ENCODE data around the gene FAM120AOS.

DNA sequence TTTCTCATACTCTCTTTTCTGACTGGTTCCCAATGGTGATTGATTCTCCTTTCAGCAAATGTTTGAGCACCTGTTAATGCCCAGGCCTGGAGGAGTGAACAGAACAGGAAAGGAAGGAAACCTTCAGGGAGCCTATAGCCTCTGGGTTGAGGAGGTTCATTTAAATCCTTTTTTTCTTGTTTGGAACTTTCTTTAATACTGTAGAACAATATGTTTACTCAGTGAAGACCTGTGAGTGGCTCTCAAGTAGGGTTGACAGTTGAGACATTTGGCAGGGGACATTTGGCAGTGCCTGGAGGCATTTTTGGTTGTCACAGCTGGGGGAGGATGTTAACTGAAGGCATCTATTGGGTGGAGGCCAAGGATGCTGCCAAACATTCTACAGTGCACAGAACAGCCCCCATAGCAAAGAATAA is 6.1 kb upstream of the FAM120AOS start:
- TF ChIP-seq CTCF (IDR thresholded peaks at IDR 0.05) (no peak), ELF1 (IDR thresholded peaks at IDR 0.05) (no peak), YY1 (IDR thresholded peaks at IDR 0.05; ENCODE audit: low read depth) (no peak), POLR2AphosphoS5 (IDR thresholded peaks at IDR 0.05; ENCODE audit: low read depth, low read length) (no peak), SIN3A (IDR thresholded peaks at IDR 0.05; ENCODE audit: borderline replicate concordance, low read depth, low read length) (no peak), REST (IDR thresholded peaks at IDR 0.05; ENCODE audit: low read depth, low read length) (no peak), RAD21 (IDR thresholded peaks at IDR 0.05; ENCODE audit: low read length) (no peak), TCF12 (IDR thresholded peaks at IDR 0.05) (no peak), SMC3 (IDR thresholded peaks at IDR 0.05; ENCODE audit: low read depth, low read length) (no peak), FOXM1 (IDR thresholded peaks at IDR 0.05; ENCODE audit: low read depth) (no peak)
